BLaER1 treated with 17β-estradiol and CSF1 and Interleukin-3, amounts not matched to agents 10 nM and 100 nM (cell line): ENCODE measurements around the gene LCP2.

Experiments used
- H3K27ac ChIP-seq, 11 experiments: shearing (Covaris generic); formaldehyde crosslinking; 2 replicates each; pipeline ENCODE4 v1.8.1; 2022
- H3K27me3 ChIP-seq, 11 experiments: shearing (Covaris generic); formaldehyde crosslinking; 2 replicates each; pipeline ENCODE4 v1.8.1; 2022
- H3K36me3 ChIP-seq, 11 experiments: shearing (Covaris generic); formaldehyde crosslinking; 2 replicates each; pipeline ENCODE4 v1.8.1; 2022
- H3K4me1 ChIP-seq, 10 experiments: shearing (Covaris generic); formaldehyde crosslinking; 2 replicates each; pipeline ENCODE4 v1.8.1; 2022
- H3K4me2 ChIP-seq, 11 experiments: shearing (Covaris generic); formaldehyde crosslinking; 2 replicates each; pipeline ENCODE4 v1.8.1; 2022
- H3K4me3 ChIP-seq, 10 experiments: shearing (Covaris generic); formaldehyde crosslinking; 2 replicates each; pipeline ENCODE4 v1.8.1; 2022
- H3K9ac ChIP-seq, 11 experiments: shearing (Covaris generic); formaldehyde crosslinking; 2 replicates each; pipeline ENCODE4 v1.8.1; 2022
- H3K9me3 ChIP-seq, 11 experiments: shearing (Covaris generic); formaldehyde crosslinking; replicated peaks in 1 of 11; 2 replicates each; pipeline ENCODE4 v1.8.1; 2022
- H4K20me1 ChIP-seq, 11 experiments: shearing (Covaris generic); formaldehyde crosslinking; 2 replicates each; pipeline ENCODE4 v1.8.1; 2022
- Cebpa-rat ChIP-seq, 11 experiments: shearing (Covaris generic); IDR thresholded peaks; 2 replicates each; pipeline ENCODE4 v1.8.1; 2022

LCP2 gene

DNA sequence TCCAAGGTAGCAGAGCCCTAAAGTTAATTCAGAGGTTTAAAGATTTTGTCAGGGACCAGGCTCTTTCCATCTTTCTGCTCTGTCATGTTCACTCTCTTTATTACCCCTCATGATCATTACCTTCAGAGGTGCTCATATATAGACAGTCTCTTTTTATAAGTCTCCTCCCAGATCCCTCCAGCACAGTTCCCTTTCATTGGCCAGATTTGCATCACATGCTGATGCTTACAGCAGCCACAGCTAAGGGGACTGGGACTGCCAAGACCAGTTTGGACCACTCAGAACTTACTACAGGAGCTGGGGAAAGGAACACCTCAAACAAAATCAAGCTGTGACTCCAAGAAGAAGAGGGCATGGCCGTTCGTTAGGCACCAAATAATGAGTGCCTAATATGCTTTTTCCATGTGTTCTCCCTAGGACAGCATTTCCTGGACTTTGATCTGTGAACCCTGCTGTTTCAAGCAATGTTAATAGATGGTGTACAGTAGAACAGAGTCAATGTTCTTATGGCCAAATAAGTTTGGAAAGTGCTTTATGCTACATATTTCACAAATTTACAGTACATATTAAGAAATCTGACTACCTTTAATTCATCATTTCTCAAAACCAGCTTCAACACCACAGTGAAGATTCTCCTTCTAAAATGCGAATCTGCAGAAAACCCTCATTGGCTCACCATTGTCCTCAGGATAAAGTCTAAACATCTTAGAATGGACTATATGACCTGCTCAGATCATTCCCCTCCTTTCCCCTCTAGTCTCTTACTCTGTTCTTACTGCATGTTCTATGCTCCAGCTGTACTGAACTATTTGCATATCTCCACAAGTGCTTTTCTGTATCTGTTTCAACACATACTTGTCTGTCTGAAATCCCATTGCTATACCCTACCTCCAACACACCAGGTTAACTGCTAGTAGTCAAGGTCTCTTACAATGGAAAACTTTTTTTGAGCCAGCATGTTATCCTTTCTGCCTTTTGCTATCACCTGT is 61.4 kb downstream of the LCP2 start:
- H3K27ac ChIP-seq, result no peak overlapping the region
- no peaks in the 10 kb centered on the region for H3K27me3 ChIP-seq
- TF ChIP-seq Cebpa-rat (IDR thresholded peaks at IDR 0.05), result no peak
- H4K20me1 ChIP-seq, result no peaks in the 10 kb centered on the region
- H3K9ac ChIP-seq, result no peak overlapping the region
- H3K4me1 ChIP-seq, result peaks cover 0 to 9% (median 0%) of the 10 kb centered on the region in 10 experiments; a peak in 1 of 20 replicates
- H3K9me3 ChIP-seq, result 0 out of 22 replicates have a peak, but pooled peaks cover 0 to 4% (median 0%) of the 10 kb centered on the region in 11 experiments
- H3K36me3 ChIP-seq, result peaks cover 0 to 11% (median 0%) of the 10 kb centered on the region in 11 experiments; a peak in 3 of 22 replicates
- H3K4me3 ChIP-seq, result no peak overlapping the region
- no peak overlapping the region for H3K4me2 ChIP-seq

DNA sequence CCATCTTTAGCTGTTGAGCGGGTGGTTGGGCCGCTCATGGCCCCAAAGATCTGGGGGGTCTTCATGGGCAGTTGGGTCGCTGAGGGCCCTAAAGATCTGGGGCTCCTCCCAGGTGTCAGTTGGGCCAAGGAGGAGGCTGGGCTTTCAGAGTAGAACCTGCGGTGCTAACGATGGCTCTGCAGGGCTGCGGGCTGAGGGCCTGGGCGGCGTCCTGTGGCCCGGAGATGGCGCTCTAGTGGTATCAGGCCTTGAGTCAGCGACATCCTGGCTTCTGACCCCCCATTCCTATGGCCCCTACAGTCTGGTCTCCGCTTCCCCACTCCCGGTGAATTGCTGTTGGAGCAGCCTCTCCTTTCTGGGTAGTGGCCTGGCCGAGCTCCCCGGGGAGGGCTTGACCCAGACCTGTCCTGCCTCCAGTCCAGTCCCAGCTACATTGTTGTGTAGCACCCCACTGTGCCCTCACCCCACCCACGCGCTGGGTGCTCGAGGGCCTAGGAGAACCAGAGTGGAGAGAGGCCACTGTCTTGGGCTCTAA is 64.2 kb downstream of the LCP2 start:
- Histone ChIP-seq H3K9me3 (0 out of 22 replicates have a peak, but pooled peaks cover 0 to 4% (median 0%) of the 10 kb centered on the region in 11 experiments), H3K4me1 (peaks cover 0 to 9% (median 0%) of the 10 kb centered on the region in 10 experiments; a peak in 1 of 20 replicates), H3K36me3 (peaks cover 0 to 11% (median 0%) of the 10 kb centered on the region in 11 experiments; a peak in 3 of 22 replicates), H3K27me3 (no peaks in the 10 kb centered on the region), H3K4me3 (no peak overlapping the region), H3K27ac (no peak overlapping the region), H3K4me2 (no peak overlapping the region), H3K9ac (no peak overlapping the region), H4K20me1 (no peaks in the 10 kb centered on the region)
- no peak for TF ChIP-seq Cebpa-rat (IDR thresholded peaks at IDR 0.05)

DNA sequence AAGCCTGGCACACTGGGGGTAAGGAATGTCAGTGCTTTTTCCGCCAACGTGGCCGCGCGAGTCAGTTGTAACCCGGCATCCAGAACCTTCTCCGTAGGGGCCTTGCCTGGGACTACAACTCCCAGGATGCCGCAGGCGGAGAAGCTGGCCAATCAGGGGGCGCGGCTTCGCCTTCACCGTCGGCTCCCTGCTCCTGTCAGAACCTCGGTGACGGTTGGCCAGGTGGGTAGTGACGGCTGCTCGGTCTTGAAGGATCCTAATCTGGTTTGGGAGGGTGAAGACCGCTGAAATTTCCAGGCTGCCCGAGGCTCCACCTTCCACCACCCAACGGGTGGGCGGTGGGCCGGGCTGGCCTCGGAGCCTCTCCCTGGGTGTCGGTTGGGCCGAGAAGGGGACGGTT is 64.8 kb downstream of the LCP2 start, which contains the start of gene C5orf58:
Gene C5orf58, plus strand, starts transcription at position 200 of the 400 bp plus-strand sequence. CDS start 1,992 bp downstream, outside the sequence.
- Histone ChIP-seq H3K36me3 (peaks cover 0 to 11% (median 0%) of the 10 kb centered on the region in 11 experiments; a peak in 3 of 22 replicates), H3K4me3 (no peak within 1 kb of the TSS), H3K27ac (no peak within 1 kb of the TSS), H3K4me2 (no peak within 1 kb of the TSS), H3K9me3 (0 out of 22 replicates have a peak, but pooled peaks cover 0 to 4% (median 0%) of the 10 kb centered on the region in 11 experiments), H4K20me1 (no peaks in the 10 kb centered on the region), H3K9ac (no peak within 1 kb of the TSS), H3K4me1 (peaks cover 0 to 9% (median 0%) of the 10 kb centered on the region in 10 experiments; a peak in 1 of 20 replicates), H3K27me3 (no peaks in the 10 kb centered on the region)
- TF ChIP-seq Cebpa-rat (IDR thresholded peaks at IDR 0.05), result no peak

DNA sequence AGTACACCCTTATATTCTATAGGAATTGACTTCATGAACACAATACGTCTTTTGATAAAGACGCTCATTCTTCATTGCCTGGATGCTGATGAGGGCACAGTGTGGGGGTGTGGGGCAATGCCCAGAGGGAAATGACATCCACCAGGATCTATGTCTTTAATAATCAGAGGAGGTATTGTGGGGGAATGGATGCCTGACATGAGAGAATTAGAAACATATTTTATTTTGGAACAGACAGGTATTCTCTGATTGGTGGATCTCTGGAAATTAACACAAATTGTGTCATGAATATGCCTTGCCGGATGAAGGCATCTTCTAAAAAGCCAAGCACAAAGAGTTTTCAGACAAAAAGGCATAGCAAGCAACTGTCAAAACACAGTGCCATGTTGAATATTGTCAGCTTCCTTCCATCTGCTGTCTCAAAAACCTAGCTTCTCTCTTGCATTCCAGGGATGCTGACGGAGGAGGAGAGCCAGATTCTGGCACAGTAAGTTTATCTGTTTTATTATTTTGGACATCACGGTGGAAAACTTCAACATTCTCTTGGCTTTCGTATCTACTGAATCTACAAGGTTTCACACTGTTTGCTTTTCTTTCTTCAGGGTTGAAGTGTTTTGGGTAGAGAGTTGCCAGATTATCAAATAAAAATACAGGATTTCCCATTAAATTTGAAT is 68.7 kb downstream of the LCP2 start:
- no peak for TF ChIP-seq Cebpa-rat (IDR thresholded peaks at IDR 0.05)
- Histone ChIP-seq H3K4me1 (peaks cover 0 to 2% (median under 1%) of the 10 kb centered on the region in 10 experiments; a peak in 7 of 20 replicates), H3K4me2 (no peak overlapping the region)

DNA sequence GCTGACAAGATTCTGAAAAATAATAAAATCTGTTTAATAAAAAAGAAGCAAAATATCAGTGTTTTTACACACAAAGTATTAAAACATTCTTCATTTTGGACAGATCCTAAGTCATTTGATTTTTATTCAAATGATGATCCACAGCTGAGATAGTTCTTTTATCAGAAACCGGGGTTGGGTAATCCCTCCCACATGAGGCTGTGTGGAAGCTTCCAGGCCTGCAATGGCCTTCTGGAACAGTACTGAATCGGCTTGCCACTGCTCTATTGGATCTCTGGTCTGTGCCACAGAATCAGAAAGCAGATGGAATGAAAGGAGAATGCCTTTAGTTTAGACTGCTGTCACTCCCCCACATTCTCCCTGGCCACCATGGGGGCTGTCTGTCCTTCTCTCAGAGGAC is 70.9 kb downstream of the LCP2 start:
- H4K20me1 ChIP-seq, result no peaks in the 10 kb centered on the region
- H3K9ac ChIP-seq, result no peak overlapping the region
- no peak overlapping the region for H3K4me2 ChIP-seq
- no peaks in the 10 kb centered on the region for H3K36me3 ChIP-seq
- H3K27ac ChIP-seq, result no peak overlapping the region
- H3K27me3 ChIP-seq, result no peaks in the 10 kb centered on the region
- no peak for TF ChIP-seq Cebpa-rat (IDR thresholded peaks at IDR 0.05)
- H3K9me3 ChIP-seq, result no peaks in the 10 kb centered on the region
- H3K4me1 ChIP-seq, result peaks cover 0 to 14% (median 11%) of the 10 kb centered on the region in 10 experiments; a peak in 17 of 20 replicates
- no peak overlapping the region for H3K4me3 ChIP-seq

More for the DNA sequence above, 68.7 kb downstream of the LCP2 start:
- H4K20me1 ChIP-seq, result no peaks in the 10 kb centered on the region
- no peak overlapping the region for H3K9ac ChIP-seq
- 0 out of 22 replicates have a peak, but pooled peaks cover 0 to 4% (median 0%) of the 10 kb centered on the region in 11 experiments for H3K9me3 ChIP-seq
- H3K36me3 ChIP-seq, result peaks cover 0 to 11% (median 0%) of the 10 kb centered on the region in 11 experiments; a peak in 3 of 22 replicates
- no peaks in the 10 kb centered on the region for H3K27me3 ChIP-seq
- H3K4me3 ChIP-seq, result no peak overlapping the region
- no peak overlapping the region for H3K27ac ChIP-seq

DNA sequence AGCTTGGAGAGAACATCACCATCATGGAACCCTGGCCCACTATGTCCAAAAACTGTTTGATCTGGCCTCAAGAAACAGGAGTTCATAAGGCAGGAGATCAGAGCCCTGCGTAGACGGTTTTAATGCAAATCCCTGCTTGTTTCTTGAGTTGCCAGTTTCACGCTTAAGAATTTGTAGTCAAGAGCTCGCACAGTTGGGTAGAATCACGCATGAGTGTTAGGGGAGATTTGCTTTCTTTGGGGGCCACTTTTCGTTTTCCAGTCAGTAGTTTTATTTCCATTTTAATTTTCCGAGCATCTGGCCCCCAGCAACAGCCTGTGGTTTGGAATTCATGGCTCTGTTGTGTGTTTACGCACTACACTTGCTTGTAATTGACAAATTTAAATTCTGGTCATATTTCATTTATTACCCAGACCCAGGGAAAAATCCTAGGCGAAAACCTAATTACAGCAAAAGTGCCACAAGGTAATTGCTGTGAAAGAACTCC is 71.4 kb downstream of the LCP2 start:
- TF ChIP-seq Cebpa-rat (IDR thresholded peaks at IDR 0.05), result no peak
- no peak overlapping the region for H3K4me3 ChIP-seq
- no peak overlapping the region for H3K9ac ChIP-seq
- no peak overlapping the region for H3K27ac ChIP-seq
- H3K36me3 ChIP-seq, result no peaks in the 10 kb centered on the region
- H4K20me1 ChIP-seq, result no peaks in the 10 kb centered on the region
- no peaks in the 10 kb centered on the region for H3K9me3 ChIP-seq
- no peak overlapping the region for H3K4me2 ChIP-seq
- H3K27me3 ChIP-seq, result no peaks in the 10 kb centered on the region
- H3K4me1 ChIP-seq, result peaks cover 0 to 14% (median 11%) of the 10 kb centered on the region in 10 experiments; a peak in 17 of 20 replicates

DNA sequence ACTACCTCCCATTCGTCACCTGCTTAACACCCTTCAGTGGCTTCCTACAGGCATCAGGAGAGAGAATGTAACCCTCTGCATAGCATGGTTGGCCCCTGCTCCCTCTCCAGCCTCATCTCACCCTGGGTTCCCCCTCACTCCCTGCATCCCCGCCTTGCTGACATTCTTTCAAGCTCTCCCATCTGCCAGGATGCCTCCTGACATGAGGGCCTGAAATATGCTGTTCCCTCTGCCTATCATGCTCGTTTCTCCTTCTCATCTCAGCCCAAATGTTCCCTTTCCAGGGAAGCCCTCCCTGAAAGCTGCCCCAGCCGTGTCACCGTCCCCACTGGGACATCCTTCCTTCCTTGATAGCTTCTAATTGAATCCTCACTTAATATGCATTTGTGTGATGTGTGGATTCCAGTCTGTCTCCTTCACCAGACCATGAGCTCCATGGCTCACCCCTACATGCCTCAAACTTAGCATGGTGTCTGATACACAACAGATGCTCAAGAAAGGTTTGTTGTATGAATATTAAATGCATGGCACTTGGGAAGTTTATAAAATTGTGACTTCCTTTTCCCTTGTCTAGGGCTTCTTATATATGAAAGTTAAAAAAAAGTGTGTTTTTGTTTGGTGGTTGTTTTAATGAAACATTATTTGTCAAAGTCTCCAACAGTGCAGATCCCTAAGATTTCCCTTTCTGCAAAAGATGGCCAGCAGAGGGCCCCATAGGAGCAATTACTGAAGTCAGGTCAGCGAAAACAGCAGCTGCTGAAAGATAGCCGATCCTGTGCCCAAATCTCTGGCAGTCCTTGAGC is 72.0 kb downstream of the LCP2 start:
- no peaks in the 10 kb centered on the region for H3K27me3 ChIP-seq
- no peak overlapping the region for H3K4me2 ChIP-seq
- H3K4me3 ChIP-seq, result no peak overlapping the region

DNA sequence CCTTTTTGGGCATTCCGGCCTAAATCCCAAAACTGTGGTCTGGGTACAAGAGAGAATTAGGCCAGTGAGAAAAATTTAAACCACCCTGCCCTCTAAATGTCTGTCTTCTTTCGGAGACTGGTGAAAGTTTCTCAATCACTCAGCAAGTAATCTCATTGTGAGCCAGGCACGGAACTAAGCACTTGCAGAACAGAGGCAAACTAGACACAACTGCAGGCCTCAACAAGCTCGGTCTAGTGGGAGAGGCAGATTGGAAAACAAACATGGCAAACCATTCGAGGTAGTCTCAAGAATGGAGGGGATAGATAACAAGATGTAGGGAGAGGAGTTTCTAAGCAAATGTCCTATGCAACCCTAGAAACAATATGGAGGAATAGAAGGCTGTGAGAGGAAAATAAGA is 73.7 kb downstream of the LCP2 start:
- H3K4me1 ChIP-seq, result peaks cover 15 to 26% (median 22%) of the 10 kb centered on the region in 10 experiments
- H3K27me3 ChIP-seq, result no peaks in the 10 kb centered on the region
- no peaks in the 10 kb centered on the region for H3K36me3 ChIP-seq
- H4K20me1 ChIP-seq, result no peaks in the 10 kb centered on the region
- no peak for TF ChIP-seq Cebpa-rat (IDR thresholded peaks at IDR 0.05)
- no peak overlapping the region for H3K4me3 ChIP-seq
- no peak overlapping the region for H3K9ac ChIP-seq
- no peak overlapping the region for H3K27ac ChIP-seq
- H3K9me3 ChIP-seq, result no peaks in the 10 kb centered on the region
- H3K4me2 ChIP-seq, result peak overlapping the region in 7 of 11 experiments; percentile 17 to 47 (median 42); a peak in 10 of 22 replicates

More for the DNA sequence above, 72.0 kb downstream of the LCP2 start:
- Histone ChIP-seq H3K9ac (no peak overlapping the region), H3K27ac (no peak overlapping the region), H3K36me3 (no peaks in the 10 kb centered on the region), H3K9me3 (no peaks in the 10 kb centered on the region), H3K4me1 (peaks cover 0 to 16% (median 11%) of the 10 kb centered on the region in 10 experiments; a peak in 17 of 20 replicates), H4K20me1 (no peaks in the 10 kb centered on the region)
- no peak for TF ChIP-seq Cebpa-rat (IDR thresholded peaks at IDR 0.05)
